ENCODE data around the gene BUD23. TPM values are rescaled to one million over a fixed set of nuclear protein-coding genes. Genes with fewer than 3 reads are reported as not detected.

Gene BUD23
- total and polyA plus RNA-seq, 2 donors (not counting 1 experiment from before 2014, with no cell fraction given) = 62.4 to 63.9 TPM

DNA sequence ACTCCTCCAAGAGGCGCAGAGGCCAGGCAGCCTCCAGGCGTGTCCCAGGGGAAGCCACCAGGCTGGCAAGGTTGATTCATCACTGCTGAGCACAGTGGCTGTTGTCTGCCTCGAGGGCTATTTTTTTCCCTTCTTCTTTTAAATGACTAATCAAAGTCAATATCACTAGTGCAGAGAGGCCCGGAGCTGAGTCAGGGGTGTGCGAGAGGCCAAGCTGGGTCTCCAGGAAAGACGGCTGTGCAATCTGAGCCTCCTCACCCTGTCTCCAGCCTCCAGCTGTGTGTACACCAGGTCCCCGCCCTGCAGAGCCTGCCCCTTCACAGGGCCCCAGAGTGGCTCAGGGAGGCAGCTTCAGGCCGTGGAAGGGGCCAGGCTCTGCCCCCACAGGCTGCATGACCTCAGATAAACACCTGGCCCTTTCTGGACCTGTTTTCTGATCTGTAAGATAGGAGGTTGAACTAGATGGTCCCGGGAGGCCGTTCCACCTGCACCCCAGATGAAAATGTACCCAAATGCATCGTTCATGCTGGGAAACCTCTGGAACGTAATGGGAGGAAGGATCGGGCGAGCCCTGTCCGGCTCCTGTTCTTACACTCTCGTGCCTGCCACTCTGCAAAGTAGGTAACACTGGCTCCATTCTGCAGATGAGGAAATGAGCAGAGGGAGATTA lies 32.4 kb downstream of the BUD23 start:
- intact Hi-C loops (cut with micrococcal nuclease) = loop anchor here (5.0 kb wide), 1 partner anchor 33 kb away; the partner anchor contains the start of genes BUD23 and DNAJC30
- WGBS (ENCODE audit: insufficient coverage) = 13% methylated on average over 9 of the region's 16 CpGs
- H3K4me3 Mint-ChIP-seq = no peak overlapping the region
- Histone ChIP-seq H3K4me2 (replicated peaks; ENCODE audit: low read depth, low read length, poor library complexity, severe bottlenecking) (no peak overlapping the region), H3K9me3 (ENCODE audit: control extremely low read depth in 1 of 3, control insufficient read depth in 2 of 3, insufficient read depth in 1 of 3, low read length in 2 of 3) (peaks cover 0 to 6% (median 0%) of the 10 kb centered on the region in 3 donors), H2AFZ (ENCODE audit: insufficient read depth, low read depth, low read length, poor library complexity, severe bottlenecking) (no peak overlapping the region), H3K27me3 (replicated peaks in 1 of 4; ENCODE audit: control extremely low read depth in 1 of 4, control insufficient read depth in 3 of 4, insufficient read depth in 4 of 4, low read length in 3 of 4) (peaks cover 0 to 58% (median 25%) of the 10 kb centered on the region in 4 experiments), H3K79me2 (ENCODE audit: control insufficient read depth, insufficient read depth, low read length) (no peaks in the 10 kb centered on the region), H3K4me1 (ENCODE audit: control insufficient read depth in 2 of 2, insufficient read depth in 2 of 2, low read length in 2 of 2) (peaks cover 25 to 31% of the 10 kb centered on the region in 2 donors), H3K27ac (ENCODE audit: low read length in 2 of 2) (no peak overlapping the region), H3K9ac (ENCODE audit: low read length) (no peak overlapping the region), H4K20me1 (ENCODE audit: control insufficient read depth, insufficient read depth, low read length, poor library complexity, severe bottlenecking) (peaks cover 12% of the 10 kb centered on the region), H3K4me3 (ENCODE audit: control extremely low read depth in 1 of 5, extremely low read depth in 1 of 5, insufficient read depth in 1 of 5, low read depth in 2 of 5, low read length in 4 of 5) (no peak overlapping the region), H3K36me3 (replicated peaks in 1 of 2; ENCODE audit: control extremely low read depth in 1 of 2, control insufficient read depth in 1 of 2, extremely low read depth in 1 of 2, insufficient read depth in 2 of 2, low read length in 1 of 2) (no peaks in the 10 kb centered on the region)
- ATAC-seq (ENCODE audit: low read depth) (no peak), DNase-seq (no peak)
- ChIA-PET POLR2A (interaction anchor here (1.6 kb wide), 1 partner anchor 10 kb away, joined by 4 read pairs; no protein-coding TSS in a partner anchor), CTCF (interaction anchor here (0.7 to 2.3 kb wide), 3 partner anchors 10 to 64 kb away, joined by 3 to 8 read pairs (median 3); no protein-coding TSS in a partner anchor)
- peaks cover 39% of the 10 kb centered on the region for H3K27me3 Mint-ChIP-seq
- TF ChIP-seq, protein P1, sequence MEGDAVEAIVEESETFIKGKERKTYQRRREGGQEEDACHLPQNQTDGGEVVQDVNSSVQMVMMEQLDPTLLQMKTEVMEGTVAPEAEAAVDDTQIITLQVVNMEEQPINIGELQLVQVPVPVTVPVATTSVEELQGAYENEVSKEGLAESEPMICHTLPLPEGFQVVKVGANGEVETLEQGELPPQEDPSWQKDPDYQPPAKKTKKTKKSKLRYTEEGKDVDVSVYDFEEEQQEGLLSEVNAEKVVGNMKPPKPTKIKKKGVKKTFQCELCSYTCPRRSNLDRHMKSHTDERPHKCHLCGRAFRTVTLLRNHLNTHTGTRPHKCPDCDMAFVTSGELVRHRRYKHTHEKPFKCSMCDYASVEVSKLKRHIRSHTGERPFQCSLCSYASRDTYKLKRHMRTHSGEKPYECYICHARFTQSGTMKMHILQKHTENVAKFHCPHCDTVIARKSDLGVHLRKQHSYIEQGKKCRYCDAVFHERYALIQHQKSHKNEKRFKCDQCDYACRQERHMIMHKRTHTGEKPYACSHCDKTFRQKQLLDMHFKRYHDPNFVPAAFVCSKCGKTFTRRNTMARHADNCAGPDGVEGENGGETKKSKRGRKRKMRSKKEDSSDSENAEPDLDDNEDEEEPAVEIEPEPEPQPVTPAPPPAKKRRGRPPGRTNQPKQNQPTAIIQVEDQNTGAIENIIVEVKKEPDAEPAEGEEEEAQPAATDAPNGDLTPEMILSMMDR (IDR thresholded peaks at IDR 0.05) = no peak
- TF ChIP-seq EZH2 (IDR thresholded peaks at IDR 0.05; ENCODE audit: borderline replicate concordance, insufficient read depth, low read depth, low read length, poor library complexity, severe bottlenecking) = no peak
- H3K27ac Mint-ChIP-seq = no peak overlapping the region
- peaks cover 20% of the 10 kb centered on the region for H3K4me1 Mint-ChIP-seq
- H3K9me3 Mint-ChIP-seq (ENCODE audit: insufficient read depth) = no peaks in the 10 kb centered on the region
